Activated T-cell treated with anti-CD3 and anti-CD28 coated beads, Interleukin-2, amount 50 U/mL, for 72 hours (primary cell): ENCODE data around the gene HIVEP3. TPM values are rescaled to one million over a fixed set of nuclear protein-coding genes. Genes with fewer than 3 reads are reported as not detected.

ENCODE experiments used
- ATAC-seq, 2 donors: fragments of 150-1000 bp; cut with Tn5 transposase; replicated peaks in 1 of 2; 2 replicates each; pipeline ENCODE4 v1.10.0; 2021; ENCODE audit warnings: moderate library complexity in 2 of 2, mild to moderate bottlenecking in 1 of 2
- DNase-seq, 2 donors: peaks; one replicate each; pipeline ENCODE4 v3.0.0; 2021 to 2022; ENCODE audit warnings: mixed read lengths in 1 of 2
- H3K27ac Mint-ChIP-seq: one replicate; pipeline ENCODE4 v1.8.0; 2022; ENCODE audit warnings: mild to moderate bottlenecking, moderate library complexity, mixed read lengths
- H3K27me3 Mint-ChIP-seq: one replicate; pipeline ENCODE4 v1.8.0; 2022; ENCODE audit warnings: low read depth, mixed read lengths
- H3K36me3 Mint-ChIP-seq, 2 donors: one replicate each; pipeline ENCODE4 v1.8.0; 2022; ENCODE audit warnings: mixed read lengths in 2 of 2, mild to moderate bottlenecking in 1 of 2; ENCODE audit not compliant: insufficient read depth in 2 of 2
- H3K4me1 Mint-ChIP-seq: one replicate; pipeline ENCODE4 v1.8.0; 2022; ENCODE audit warnings: low read depth, mixed read lengths
- H3K4me3 Mint-ChIP-seq, 2 donors: one replicate each; pipeline ENCODE4 v1.8.0; 2022; ENCODE audit warnings: mild to moderate bottlenecking in 2 of 2, mixed read lengths in 2 of 2, moderate library complexity in 2 of 2
- H3K9me3 Mint-ChIP-seq, 2 donors: one replicate each; pipeline ENCODE4 v1.8.0; 2022; ENCODE audit warnings: mixed read lengths in 2 of 2
- total RNA-seq, 2 donors: library from RNA; stranded (reverse); gene quantifications; one replicate each; pipeline ENCODE4 v1.2.3, GENCODE V29; 2022

Gene HIVEP3
- total RNA-seq, 2 donors from 2014 or later, result 22.8 to 29.2 TPM

GRCh38 chr1:41917835-41918449 lies 780 bp downstream of the HIVEP3 start:
- Mint-ChIP-seq H3K27me3 (no peaks in the 10 kb centered on the region), H3K36me3 (peaks cover 6 to 13% of the 10 kb centered on the region in 2 donors), H3K4me3 (peak overlapping the region; percentile 82 to 96), H3K4me1 (peaks cover 82% of the 10 kb centered on the region), H3K27ac (peak overlapping the region; percentile 34), H3K9me3 (peaks cover 0 to 6% of the 10 kb centered on the region in 2 donors)
- ATAC-seq (peak; percentile 34 to 36), DNase-seq (peak; percentile 40 to 59)

GRCh38 chr1:41917076-41917475 lies 1.6 kb downstream of the HIVEP3 start:
- no peak overlapping the region for H3K27ac Mint-ChIP-seq
- H3K9me3 Mint-ChIP-seq, result peaks cover 0 to 6% of the 10 kb centered on the region in 2 donors
- H3K36me3 Mint-ChIP-seq, result peaks cover 6 to 13% of the 10 kb centered on the region in 2 donors
- H3K4me3 Mint-ChIP-seq, result peak overlapping the region; percentile 82 to 96
- peaks cover 90% of the 10 kb centered on the region for H3K4me1 Mint-ChIP-seq
- DNase-seq (no peak), ATAC-seq (no peak)
- no peaks in the 10 kb centered on the region for H3K27me3 Mint-ChIP-seq

- DNase-seq (no peak), ATAC-seq (no peak)
- Mint-ChIP-seq H3K27ac (no peak overlapping the region), H3K27me3 (no peaks in the 10 kb centered on the region), H3K4me3 (peak overlapping the region; percentile 82 to 96), H3K4me1 (peaks cover 89% of the 10 kb centered on the region), H3K36me3 (peaks cover 4 to 5% of the 10 kb centered on the region in 2 donors), H3K9me3 (peaks cover 0 to 3% of the 10 kb centered on the region in 2 donors)
Observed at GRCh38 chr1:41915786-41916571, 2.7 kb downstream of the HIVEP3 start.

- Mint-ChIP-seq H3K27ac (peak overlapping the region; percentile 18), H3K36me3 (peaks cover 1 to 8% of the 10 kb centered on the region in 2 donors), H3K4me3 (peak overlapping the region; percentile 52 to 55), H3K9me3 (no peaks in the 10 kb centered on the region), H3K27me3 (no peaks in the 10 kb centered on the region), H3K4me1 (peaks cover 74% of the 10 kb centered on the region)
- peak in 1 of 2 donors; percentile 41 for ATAC-seq
- DNase-seq, result no peak
Observed at GRCh38 chr1:41914516-41914915, 4.2 kb downstream of the HIVEP3 start.

- Mint-ChIP-seq H3K4me3 (no peak overlapping the region), H3K27ac (no peak overlapping the region), H3K36me3 (peaks cover 5 to 12% of the 10 kb centered on the region in 2 donors), H3K9me3 (peaks cover 0 to 4% of the 10 kb centered on the region in 2 donors), H3K4me1 (peaks cover 64% of the 10 kb centered on the region), H3K27me3 (no peaks in the 10 kb centered on the region)
- ATAC-seq (no peak), DNase-seq (no peak)
Observed at GRCh38 chr1:41913014-41913413, 5.7 kb downstream of the HIVEP3 start.

GRCh38 chr1:41908288-41908895 lies 10.3 kb downstream of the HIVEP3 start:
- Mint-ChIP-seq H3K27ac (no peak overlapping the region), H3K9me3 (peaks cover 0 to 4% of the 10 kb centered on the region in 2 donors), H3K36me3 (peaks cover 4 to 11% of the 10 kb centered on the region in 2 donors), H3K27me3 (no peaks in the 10 kb centered on the region), H3K4me3 (peak overlapping the region in 1 of 2 donors; percentile 21), H3K4me1 (peaks cover 50% of the 10 kb centered on the region)
- ATAC-seq (peak; percentile 50 to 62), DNase-seq (no peak)

- ATAC-seq (no peak), DNase-seq (no peak)
- no peak overlapping the region for H3K4me3 Mint-ChIP-seq
- H3K4me1 Mint-ChIP-seq, result peaks cover 51% of the 10 kb centered on the region
- no peak overlapping the region for H3K27ac Mint-ChIP-seq
- H3K9me3 Mint-ChIP-seq, result peaks cover 0 to 4% of the 10 kb centered on the region in 2 donors
- no peaks in the 10 kb centered on the region for H3K27me3 Mint-ChIP-seq
- peaks cover 4 to 11% of the 10 kb centered on the region in 2 donors for H3K36me3 Mint-ChIP-seq
Observed at GRCh38 chr1:41907446-41907845, 11.3 kb downstream of the HIVEP3 start.

- Mint-ChIP-seq H3K27ac (no peak overlapping the region), H3K4me3 (no peak overlapping the region), H3K27me3 (no peaks in the 10 kb centered on the region), H3K36me3 (peaks cover 4 to 11% of the 10 kb centered on the region in 2 donors), H3K9me3 (peaks cover 0 to 4% of the 10 kb centered on the region in 2 donors), H3K4me1 (peaks cover 51% of the 10 kb centered on the region)
- DNase-seq, result no peak
- no peak for ATAC-seq
Observed at GRCh38 chr1:41906943-41907342, 11.8 kb downstream of the HIVEP3 start.

GRCh38 chr1:41905093-41905675 lies 13.5 kb downstream of the HIVEP3 start:
- no peak for ATAC-seq
- Mint-ChIP-seq H3K27me3 (no peaks in the 10 kb centered on the region), H3K36me3 (peaks cover 4 to 5% of the 10 kb centered on the region in 2 donors), H3K27ac (no peak overlapping the region), H3K9me3 (peaks cover 0 to 4% of the 10 kb centered on the region in 2 donors), H3K4me3 (no peak overlapping the region), H3K4me1 (peaks cover 65% of the 10 kb centered on the region)
- DNase-seq, result no peak

- Mint-ChIP-seq H3K36me3 (peaks cover 0 to under 1% of the 10 kb centered on the region in 2 donors), H3K4me1 (peaks cover 83% of the 10 kb centered on the region), H3K27ac (no peak overlapping the region), H3K27me3 (no peaks in the 10 kb centered on the region), H3K9me3 (no peaks in the 10 kb centered on the region), H3K4me3 (peak overlapping the region; percentile 67 to 78)
- DNase-seq, result no peak
- peak in 1 of 2 donors; percentile 40 for ATAC-seq
Observed at GRCh38 chr1:41902664-41903063, 16.1 kb downstream of the HIVEP3 start.

GRCh38 chr1:41902159-41902577 lies 16.6 kb downstream of the HIVEP3 start:
- ATAC-seq (no peak), DNase-seq (no peak)
- H3K27me3 Mint-ChIP-seq, result no peaks in the 10 kb centered on the region
- H3K4me3 Mint-ChIP-seq, result peak overlapping the region in 1 of 2 donors; percentile 78
- H3K4me1 Mint-ChIP-seq, result peaks cover 83% of the 10 kb centered on the region
- no peaks in the 10 kb centered on the region for H3K9me3 Mint-ChIP-seq
- peaks cover 0 to 3% of the 10 kb centered on the region in 2 donors for H3K36me3 Mint-ChIP-seq
- H3K27ac Mint-ChIP-seq, result no peak overlapping the region

GRCh38 chr1:41901551-41901950 lies 17.2 kb downstream of the HIVEP3 start:
- peaks cover 0 to 3% of the 10 kb centered on the region in 2 donors for H3K36me3 Mint-ChIP-seq
- H3K4me3 Mint-ChIP-seq, result peak overlapping the region in 1 of 2 donors; percentile 78
- ATAC-seq (no peak), DNase-seq (no peak)
- no peaks in the 10 kb centered on the region for H3K27me3 Mint-ChIP-seq
- no peak overlapping the region for H3K27ac Mint-ChIP-seq
- peaks cover 82% of the 10 kb centered on the region for H3K4me1 Mint-ChIP-seq
- no peaks in the 10 kb centered on the region for H3K9me3 Mint-ChIP-seq
